Mesenteric fat pad (tissue), 1 donor: ENCODE data around the gene ATXN7. TPM values are rescaled to one million over a fixed set of nuclear protein-coding genes. Genes with fewer than 3 reads are reported as not detected.

Experiments used
- DNase-seq: peaks from one replicate; pipeline ENCODE4 v3.0.0-alpha.2; 2020; ENCODE audit warnings: low spot score
- total RNA-seq: library from RNA; stranded (reverse); fragmentation: NEBNext Ultra II Directional; extraction: Animal tissue kit (Norgen Biotek cat#: 25700); gene quantifications from one replicate; pipeline ENCODE4 v1.2.1, GENCODE V29; 2021
- donor health status: DM: yes; HTN: yes; CAD: no.

ATXN7 gene
- total RNA-seq, 1 donor from 2014 or later = 42.3 TPM

DNA sequence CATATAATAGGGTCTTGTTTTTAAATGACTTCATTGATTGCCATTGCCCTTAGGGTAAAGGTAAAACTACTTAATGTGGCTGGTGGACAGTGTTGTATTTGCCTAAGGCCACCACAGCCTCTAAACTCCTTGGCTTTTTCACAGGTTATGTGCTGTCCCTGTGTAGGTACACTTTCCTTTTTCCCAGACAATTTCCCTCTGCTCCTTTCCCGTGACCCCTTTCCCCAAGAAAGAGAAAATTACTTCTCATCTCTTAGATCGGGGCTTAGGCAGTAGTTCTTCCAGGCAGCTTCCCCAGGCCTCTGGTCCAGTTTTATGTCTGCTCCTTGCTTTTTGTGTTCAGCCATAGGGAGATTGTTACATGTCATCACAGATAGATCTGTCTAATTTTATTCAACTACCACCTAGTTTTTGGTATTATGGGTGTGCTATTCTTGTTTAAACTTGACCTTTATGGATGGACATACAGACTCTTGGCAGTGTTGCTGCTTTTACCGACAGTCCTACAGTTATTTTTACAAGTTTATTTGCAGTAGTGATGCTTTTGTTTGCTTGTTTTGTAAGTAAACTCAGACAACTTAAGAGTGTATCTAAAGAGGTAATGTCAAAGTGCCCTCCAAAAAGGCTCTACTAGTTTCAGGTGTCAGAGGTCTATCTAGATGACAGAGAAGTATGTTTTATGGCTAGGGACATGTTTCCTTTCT lies 69.0 kb downstream of the ATXN7 start:
- no peak for DNase-seq

DNA sequence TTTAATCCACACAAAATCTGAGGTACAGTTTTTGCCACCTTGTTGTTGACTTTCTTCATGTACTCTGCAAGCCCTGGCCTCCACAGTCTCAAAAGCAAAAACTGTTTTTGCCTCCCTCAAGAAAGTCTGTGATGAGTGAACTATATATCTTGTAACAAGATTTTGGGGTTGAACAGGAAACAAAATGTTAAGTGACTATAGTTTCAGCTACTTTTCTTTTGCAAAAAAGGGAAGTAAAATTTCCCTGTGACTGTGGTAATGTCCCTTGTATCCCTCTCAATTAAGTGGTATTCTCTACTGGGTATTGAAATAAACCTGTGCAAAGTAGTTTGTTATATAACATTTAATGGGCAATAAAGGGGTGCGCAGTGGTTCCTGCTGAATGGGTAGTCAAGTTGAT lies 69.8 kb downstream of the ATXN7 start:
- DNase-seq = no peak

DNA sequence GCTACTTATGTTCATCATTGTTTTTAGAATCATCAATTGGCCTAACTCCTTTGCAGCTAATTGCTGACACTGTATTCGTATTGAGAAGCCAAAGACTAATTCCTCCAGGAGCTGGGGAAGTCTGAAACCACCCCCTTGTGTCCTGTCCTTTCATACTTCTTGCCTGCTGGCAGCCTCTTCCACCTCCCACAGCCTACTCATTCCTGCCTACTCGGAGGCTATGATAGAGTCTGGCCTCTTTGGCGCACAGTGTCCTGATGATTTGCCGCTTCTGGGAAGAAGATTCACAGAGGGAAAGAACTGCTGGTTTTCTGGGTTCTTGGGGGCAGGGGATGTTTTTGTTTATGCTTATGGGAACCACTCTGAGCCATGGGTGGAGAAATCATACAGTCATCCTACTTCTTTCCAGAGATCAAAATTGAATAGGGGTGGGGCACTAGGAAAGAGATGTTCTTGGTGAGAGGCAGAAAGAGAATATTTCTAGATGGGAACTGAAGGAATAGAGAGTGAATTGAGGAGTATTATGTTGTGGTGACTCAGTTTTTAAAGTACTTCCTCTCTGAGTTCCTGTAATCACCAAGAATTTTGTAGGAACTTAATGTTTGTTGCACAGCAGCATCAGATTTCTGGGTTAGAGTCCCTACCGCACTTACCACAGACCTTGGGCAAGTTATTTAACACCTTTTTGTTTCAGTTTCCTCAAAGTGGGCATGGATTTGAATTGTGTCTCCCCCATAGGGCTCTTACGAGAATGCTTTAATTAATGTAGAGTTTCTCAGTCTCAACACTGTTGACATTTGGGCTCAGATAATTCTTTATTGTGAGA lies 70.6 kb downstream of the ATXN7 start:
- no peak for DNase-seq

DNA sequence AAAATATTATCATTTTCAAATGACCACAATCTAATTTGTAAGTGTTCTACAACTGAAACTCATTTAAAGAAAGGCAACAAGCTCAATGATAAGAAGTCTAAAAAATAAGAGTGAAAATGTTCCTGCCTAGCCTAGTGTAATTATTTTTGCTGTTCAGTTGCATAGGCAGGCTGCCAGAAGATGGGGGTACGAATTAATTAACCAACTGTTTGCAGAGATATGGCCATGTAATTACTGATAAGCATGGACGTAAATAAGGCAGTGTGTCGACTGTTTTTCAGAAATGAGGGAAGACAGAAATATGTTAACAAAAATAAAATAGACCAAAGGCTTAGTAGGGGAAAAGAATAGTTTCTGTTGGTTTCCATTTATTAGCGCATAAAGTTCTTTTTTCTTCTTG lies 73.3 kb downstream of the ATXN7 start:
- DNase-seq = no peak

DNA sequence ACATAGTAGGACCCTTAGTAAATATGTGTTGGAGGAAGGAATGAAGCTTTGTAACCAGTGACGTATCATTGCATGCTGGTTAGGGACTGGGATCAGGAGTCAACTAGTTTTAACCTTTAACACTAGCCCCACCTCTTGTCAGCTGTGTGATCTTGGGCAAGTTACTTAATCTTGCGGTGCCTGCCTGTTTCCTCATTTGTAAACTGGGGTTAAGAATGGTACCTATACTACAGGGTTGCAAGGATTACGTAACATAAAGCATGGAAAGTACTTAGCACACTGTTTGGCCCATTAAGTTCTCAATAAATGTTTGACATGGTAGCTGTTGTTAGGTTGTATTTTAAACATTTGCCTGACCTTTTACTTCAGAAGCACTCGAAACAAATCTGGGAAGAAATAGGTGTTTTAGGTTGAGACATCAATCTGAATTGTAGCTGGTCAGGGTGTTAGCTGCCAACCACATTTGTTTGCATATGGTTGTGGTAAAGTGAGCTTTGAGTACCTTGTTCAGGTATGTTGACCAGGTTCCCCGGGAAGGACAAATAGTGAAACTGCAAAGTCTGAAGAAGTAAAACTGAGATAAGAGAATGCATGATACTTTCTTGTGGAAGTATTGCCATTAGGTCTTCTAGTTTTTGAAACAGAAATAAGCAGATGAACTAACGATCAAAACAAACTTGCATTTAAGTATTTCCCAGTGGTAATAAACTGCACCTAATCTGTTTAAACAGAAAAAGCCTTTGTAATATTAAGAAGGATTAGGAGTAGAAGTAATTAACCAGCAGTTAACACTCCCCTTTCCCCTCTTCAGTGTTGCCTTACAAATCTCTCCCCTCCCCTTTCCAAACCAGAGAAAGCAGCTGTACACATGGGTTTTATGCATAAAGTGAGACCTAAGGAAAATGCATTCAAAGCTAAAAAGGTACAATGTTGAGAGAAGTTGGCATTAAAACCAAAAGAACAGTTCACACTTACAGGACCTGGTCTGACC lies 74.3 kb downstream of the ATXN7 start:
- no peak for DNase-seq

DNA sequence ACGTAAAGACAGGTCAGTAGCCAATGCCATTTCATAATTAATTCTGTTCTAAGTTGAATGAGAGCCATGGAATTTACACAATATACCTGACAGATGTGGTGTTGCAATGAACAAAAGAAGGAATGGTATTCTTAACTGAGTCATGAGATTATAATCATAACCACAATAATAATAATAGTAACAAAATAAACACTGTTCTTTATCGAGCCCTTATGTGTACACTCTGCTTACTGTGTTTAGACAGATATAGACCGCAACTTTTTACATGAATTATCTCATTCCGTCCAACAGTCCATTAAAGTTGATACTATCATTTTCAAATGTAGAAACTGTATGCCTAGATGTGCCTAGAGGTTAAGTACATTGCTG lies 76.7 kb downstream of the ATXN7 start:
- no peak for DNase-seq

DNA sequence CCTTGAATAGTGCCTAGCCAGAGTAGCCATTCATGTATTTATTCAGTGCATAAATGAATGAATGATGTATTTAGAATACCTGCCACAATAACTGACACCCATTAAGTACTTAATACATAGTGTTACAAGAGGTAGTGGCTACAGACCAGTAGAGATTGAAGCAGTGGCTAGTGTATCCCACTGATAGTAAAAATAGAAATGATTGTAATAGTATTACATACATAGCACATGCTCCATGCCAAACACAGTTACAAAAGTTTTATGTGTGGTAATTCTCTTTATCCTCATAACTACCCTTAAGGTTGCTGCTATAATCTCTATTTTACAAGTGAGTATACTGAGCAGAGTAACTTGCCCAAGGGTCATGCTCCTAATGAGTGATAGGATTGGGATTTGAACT lies 78.9 kb downstream of the ATXN7 start:
- DNase-seq = no peak

DNA sequence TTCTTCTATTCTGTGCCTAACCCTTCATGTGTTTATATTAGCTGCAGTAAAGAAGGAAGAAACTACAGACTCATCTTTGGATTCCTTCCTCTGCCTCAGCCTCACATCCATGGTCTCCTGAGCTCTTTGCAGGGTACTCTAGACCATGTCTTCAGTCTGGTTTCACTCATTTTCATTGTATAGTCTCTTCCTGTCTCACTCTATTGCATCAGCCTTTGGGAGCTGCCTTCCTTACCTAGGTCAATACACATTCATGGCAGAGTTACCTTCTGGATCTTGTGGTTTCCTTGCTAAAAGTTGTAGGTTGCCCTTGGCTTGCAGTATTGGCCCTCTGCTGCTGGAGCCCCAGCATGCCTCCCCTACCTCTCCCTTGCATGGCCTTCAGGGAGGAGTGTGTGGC lies 80.0 kb downstream of the ATXN7 start:
- no peak for DNase-seq

DNA sequence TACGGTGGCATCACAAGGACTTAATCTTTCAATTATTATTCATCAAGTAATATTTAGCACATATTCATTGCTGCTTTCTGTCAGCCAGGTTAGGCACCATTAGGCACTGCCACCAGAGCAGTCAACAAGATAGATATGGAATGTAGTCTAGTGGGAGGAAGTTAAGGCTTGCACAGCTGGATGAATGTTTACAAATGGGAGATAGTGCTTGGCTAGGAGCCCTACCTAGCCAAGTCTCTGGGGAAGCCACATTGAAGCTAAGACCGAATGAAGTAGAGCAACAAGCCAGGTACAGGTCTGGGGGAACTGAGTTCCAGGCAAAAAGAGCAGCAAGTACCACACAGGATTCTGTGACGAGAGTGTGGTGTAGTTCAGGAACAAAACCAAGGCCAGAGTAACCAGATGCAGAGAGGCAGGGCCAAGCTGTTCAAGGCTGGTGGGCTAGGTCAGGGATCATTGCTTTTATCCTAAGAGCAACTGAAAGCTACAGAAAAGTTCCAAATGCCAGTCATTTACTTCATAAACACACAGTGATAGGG lies 82.0 kb downstream of the ATXN7 start:
- no peak for DNase-seq

DNA sequence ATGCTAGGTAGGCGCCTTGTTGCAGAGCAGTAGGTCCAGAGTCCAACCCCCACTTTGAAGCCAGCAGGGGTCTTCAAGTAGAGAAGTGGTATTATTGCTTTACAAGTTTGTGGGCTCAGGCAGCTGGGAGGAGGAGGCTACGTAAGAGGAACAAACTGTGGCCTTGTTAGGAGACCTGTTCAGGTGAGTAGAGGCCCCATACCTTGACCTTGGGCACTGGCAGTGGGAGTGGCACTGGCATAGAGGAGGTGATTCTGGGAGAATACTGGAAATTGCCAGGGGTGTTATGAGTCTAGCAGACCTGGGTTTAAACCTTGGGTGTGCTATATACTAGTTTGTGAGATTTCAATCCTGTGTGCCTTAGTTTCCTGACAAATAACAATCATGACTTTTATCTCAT lies 83.1 kb downstream of the ATXN7 start:
- no peak for DNase-seq

DNA sequence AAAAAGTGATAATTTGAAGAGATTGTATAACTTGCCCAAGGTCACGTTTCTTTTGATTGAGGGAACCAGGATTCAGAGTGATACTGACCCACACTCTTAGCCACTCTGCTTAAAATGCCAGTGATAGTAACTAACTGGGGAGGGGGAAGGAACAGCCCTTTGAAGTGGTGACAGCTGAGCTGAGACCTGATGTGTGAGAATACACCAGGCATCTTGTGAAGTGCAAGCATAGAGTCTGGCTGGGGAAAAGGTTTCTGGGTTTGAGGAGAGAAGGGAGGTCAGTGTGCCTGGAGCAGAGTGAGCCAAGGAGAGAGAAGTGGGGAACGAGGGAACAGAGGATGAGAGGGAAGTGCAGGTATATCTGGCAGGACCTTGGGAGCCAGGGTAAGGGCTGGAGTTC lies 83.9 kb downstream of the ATXN7 start:
- DNase-seq = no peak

DNA sequence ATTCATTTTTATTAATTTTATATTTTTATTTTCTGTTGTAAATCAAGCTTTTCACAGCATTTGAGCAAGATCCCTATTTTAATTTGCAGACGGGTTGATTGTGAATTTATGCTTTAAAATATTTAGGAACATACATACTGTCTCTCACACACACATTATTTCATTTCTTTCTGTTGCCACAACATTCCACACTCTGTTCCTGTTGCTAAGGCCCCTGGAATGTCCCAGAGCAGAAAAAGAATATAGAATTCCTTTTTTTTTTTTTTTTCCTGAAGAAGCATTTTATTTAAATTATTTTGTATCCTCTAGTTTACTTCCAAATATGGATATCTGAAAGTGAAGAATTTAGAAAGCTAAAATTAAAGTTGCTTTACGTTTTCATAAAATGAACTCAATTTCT lies 85.3 kb downstream of the ATXN7 start:
- DNase-seq = no peak

DNA sequence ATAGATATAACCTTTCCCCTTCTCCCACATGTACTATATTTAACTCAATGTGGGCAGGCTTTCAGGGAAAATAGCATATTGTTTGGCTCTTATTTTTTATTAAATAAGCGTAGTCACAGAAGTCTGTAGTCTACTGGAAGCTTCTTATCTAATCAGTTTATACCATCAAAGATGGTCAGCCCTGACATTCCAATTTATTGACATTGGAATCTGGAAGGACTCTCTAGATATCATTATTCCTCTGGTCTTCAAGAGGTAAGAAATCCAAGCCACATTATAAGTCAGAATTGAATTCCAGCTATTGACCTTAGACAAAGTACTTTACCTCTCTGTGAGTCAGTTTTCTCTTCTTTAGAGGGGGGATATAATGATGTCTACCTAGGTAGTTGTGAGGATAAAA lies 87.0 kb downstream of the ATXN7 start:
- DNase-seq = no peak

DNA sequence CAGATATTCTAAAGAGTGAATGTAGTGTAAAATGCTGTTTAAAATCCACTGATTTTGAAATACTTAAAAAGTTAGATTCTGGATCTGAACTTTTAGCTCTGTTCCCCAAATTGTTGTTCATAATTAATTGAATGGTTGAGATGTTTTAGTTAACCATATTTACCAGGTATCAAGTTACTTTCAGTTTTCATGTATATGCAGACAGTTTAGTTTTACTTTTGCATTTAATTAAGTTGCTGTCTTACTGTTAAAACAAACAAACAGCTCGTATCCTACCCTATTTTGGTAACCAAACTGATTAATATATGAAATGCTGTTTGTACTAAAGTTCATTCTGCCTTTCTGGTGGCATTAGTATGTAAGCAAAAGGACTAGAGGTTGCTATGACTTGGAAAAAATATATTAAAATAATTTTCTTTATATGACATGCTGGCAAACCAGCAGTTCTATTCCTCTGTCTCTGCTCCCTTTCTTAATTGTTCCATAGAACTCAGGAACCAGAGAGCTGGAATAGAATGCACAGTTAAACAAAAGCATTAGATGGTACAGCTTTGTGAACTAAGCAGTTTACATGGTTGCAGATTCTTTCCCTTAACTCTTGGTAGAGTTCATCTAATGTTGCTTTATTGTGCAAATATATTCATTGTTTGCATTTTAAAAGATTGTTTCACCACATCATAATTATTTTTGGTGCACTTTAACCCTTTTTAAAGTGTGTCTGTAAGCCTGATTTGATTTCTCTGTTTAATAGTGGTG lies 88.0 kb downstream of the ATXN7 start:
- no peak for DNase-seq

DNA sequence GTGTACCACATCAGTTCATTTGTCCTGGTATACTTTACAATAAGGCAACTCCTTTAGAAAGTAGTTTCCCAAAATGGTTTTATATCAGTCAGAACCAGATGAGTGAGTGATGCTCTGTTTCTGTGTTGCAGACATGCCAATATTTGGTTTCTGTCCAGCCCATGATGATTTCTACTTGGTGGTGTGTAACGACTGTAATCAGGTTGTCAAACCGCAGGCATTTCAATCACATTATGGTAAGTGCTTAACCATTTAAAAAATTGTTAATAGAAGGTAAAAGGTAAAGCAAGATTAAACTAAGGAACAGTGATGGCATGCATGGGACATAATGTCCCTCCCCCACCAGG lies 88.6 kb downstream of the ATXN7 start:
- DNase-seq = no peak

DNA sequence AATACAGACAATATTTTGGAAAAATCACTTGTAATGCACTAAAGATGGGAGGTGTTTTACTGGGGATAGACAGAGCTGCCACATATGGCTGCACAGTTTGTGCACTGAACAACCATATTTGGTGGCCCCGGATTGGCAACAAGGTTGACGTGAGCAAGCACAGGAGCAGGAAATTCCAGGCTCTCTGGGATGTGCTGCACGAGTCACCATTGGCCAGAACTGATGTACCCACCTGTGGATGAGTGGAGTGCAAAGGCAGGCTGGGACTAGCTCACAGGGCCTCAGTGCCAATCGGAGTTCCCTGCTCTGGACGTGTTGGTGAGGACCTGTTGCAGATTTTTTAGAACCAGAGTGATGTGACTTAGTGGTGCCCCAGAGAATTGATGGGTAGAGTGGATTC lies 90.5 kb downstream of the ATXN7 start:
- no peak for DNase-seq

DNA sequence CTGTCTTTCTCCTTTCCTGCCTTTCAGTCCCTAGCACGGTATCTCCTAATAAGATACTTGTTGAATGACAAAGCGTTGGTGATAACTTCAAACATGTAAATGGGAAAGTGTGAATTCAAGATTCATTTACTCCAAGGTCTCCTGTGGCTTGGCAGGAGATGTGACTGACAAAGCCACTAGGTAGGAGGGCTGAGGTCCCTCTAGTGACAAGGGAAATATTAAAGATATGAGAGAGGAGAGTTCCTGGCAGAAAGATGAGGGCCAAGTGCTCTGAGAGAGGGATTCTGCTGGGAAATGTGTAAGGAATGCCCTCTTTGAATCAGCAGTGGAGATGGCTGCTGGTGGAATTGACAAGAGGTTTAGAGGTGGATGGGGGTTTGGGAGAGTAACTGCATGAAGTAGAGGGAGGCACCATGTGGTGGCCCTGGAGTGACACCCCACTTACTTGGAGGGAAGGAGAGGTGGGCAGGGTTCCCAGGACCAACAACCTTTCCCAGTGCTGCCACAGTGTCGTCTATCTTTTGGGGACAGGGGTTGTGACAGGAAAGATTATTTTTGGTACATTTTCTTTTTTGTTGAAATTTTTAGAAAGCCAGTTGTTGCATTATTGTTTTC lies 91.5 kb downstream of the ATXN7 start:
- no peak for DNase-seq

DNA sequence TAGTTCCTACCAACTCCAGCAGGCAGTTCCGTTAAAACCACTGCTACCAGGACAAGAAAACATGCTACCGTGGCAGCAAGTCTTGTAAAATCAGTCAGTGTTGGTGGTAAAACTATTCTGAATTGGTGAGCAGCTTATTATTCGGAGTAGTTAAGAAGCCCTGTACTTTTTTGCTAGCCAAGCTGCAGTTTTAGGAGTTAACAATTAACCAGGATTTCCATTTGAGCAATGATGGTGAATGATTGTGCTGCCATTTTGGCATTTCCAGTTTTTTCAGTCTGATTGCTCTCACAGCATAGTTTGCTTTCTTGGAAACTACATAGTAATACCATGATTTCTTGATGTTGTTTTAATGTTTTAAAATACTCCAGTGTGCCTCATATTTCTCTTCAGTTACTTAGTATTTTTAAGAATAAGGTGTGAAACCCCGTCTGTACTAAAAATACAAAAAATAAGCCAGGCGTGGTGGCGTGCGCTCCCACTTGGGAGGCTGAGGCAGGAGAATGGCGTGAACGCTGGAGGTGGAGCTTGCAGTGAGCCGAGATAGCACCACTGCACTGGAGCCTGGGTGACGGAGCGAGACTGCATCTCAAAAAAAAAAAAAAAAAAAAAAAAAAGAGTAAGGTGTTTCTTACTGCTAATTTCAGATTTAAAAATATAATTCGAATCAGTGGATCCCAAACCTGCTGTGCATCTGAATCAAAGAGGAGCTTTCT lies 92.3 kb downstream of the ATXN7 start:
- no peak for DNase-seq

DNA sequence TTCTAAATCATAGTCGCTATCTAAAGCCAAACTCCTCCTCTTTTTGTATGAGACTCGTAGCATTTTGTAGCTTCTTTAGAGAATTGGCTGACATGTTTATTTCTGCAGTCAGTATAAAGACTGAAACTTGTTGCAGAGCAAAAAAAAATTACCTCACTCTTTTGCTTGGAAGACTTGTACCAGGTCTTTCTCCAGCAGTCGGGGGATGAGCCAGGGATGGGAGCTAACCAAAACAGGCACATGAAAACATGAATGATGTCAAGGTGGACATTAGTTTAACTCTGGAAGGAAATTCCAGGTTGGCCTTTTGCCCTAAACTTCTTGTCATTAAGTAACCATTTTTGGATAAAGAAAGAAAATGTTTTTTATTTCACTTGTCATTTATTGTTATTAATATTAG lies 95.5 kb downstream of the ATXN7 start:
- no peak for DNase-seq
